C4-2B (cell line): ENCODE measurements around the gene OR1M1.
"Not testable (repeated sequence)": the region's sequence is repeated elsewhere in the genome, so short reads cannot be mapped to it uniquely, and the experiment has no call there.

Source experiments
- ZFX ChIP-seq: fragments of 450-650 bp; IDR thresholded peaks from 2 replicates; pipeline ENCODE4 v1.6.1; 2017
- TF ChIP-seq, protein P1 (sequence below): fragments of 450-650 bp; conservative IDR thresholded peaks from 2 replicates; pipeline ENCODE4 v1.5.1; 2017; ENCODE audit warnings: mild to moderate bottlenecking

DNA sequence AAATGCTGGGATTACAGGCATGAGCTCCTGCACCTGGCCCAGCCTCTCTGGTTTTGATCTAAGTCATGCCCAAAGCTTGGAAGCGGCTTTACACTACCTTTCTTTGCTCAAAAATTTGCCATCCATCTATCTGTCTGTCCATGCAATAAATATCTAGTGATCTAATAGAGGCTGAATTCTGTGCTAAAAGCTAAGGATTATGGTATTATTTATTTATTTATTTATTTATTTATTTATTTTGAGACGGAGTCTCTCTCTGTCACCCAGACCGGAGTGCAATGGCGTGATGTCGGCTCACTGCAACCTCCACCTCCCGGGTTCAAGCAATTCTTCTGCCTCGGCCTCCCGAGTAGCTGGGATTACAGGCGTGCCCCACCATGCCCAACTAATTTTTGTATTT is 30.7 kb upstream of the OR1M1 start:
- TF ChIP-seq, protein P1, sequence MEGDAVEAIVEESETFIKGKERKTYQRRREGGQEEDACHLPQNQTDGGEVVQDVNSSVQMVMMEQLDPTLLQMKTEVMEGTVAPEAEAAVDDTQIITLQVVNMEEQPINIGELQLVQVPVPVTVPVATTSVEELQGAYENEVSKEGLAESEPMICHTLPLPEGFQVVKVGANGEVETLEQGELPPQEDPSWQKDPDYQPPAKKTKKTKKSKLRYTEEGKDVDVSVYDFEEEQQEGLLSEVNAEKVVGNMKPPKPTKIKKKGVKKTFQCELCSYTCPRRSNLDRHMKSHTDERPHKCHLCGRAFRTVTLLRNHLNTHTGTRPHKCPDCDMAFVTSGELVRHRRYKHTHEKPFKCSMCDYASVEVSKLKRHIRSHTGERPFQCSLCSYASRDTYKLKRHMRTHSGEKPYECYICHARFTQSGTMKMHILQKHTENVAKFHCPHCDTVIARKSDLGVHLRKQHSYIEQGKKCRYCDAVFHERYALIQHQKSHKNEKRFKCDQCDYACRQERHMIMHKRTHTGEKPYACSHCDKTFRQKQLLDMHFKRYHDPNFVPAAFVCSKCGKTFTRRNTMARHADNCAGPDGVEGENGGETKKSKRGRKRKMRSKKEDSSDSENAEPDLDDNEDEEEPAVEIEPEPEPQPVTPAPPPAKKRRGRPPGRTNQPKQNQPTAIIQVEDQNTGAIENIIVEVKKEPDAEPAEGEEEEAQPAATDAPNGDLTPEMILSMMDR: not testable (repeated sequence)
- TF ChIP-seq ZFX: not testable (repeated sequence)
